B cell (primary cell): ENCODE measurements around the gene CYP17A1. TPM values are rescaled to one million over a fixed set of nuclear protein-coding genes. Genes with fewer than 3 reads are reported as not detected.

Experiments
- ATAC-seq: fragments of 200-7000 bp; cut with Tn5 transposase; one replicate; pipeline ENCODE4 v1.10.0; 2021; ENCODE audit warnings: low read depth, mild to moderate bottlenecking, moderate number of reproducible peaks, moderate library complexity
- CTCF ChIA-PET: fragments of 350-600 bp; sonication (Branson Sonifier 250); formaldehyde crosslinking; loops from one replicate; lab custom pipeline; 2021; ENCODE audit warnings: antibody characterized with exemption, inconsistent platforms; lab: Charles Lee
- POLR2A ChIA-PET: fragments of 350-600 bp; sonication (Branson Sonifier 250); formaldehyde crosslinking; loops from one replicate; lab custom pipeline; 2021; ENCODE audit warnings: antibody characterized with exemption; lab: Charles Lee
- DNase-seq: peaks from one replicate; pipeline ENCODE4 v3.0.0; 2013
- H2AFZ ChIP-seq: 2 replicates; pipeline ENCODE4 v1.6.1; 2012; ENCODE audit warnings: mild to moderate bottlenecking, low read depth, low read length; ENCODE audit not compliant: insufficient read depth, poor library complexity, severe bottlenecking
- H3K27ac ChIP-seq, 2 donors: 1 replicate in 1 of 2; 2 replicates in 1 of 2; pipeline ENCODE4 v1.5.1; 2012 to 2013; ENCODE audit warnings: low read length in 2 of 2, mild to moderate bottlenecking in 2 of 2, moderate library complexity in 1 of 2
- H3K27me3 ChIP-seq, 4 experiments: fragments of 200-600 bp in 1 of 4; sonication (generic) in 1 of 4; replicated peaks in 1 of 4; 1 replicate in 2 of 4; 2 replicates in 2 of 4; pipeline versions ENCODE4 v1.6.1 to v1.7.0; 2013 to 2016; ENCODE audit warnings: low read length in 3 of 4, mild to moderate bottlenecking in 2 of 4, mixed read lengths in 1 of 4, moderate library complexity in 1 of 4; ENCODE audit not compliant: insufficient read depth in 4 of 4, control insufficient read depth in 3 of 4; ENCODE audit errors: control extremely low read depth in 1 of 4
- H3K36me3 ChIP-seq, 2 experiments: replicated peaks in 1 of 2; 1 replicate in 1 of 2; 2 replicates in 1 of 2; pipeline versions ENCODE4 v1.6.1 to v1.7.1; 2013; ENCODE audit warnings: low read length in 1 of 2; ENCODE audit not compliant: insufficient read depth in 2 of 2, control insufficient read depth in 1 of 2; ENCODE audit errors: control extremely low read depth in 1 of 2, extremely low read depth in 1 of 2
- H3K4me1 ChIP-seq, 2 donors: fragments of 200-600 bp in 1 of 2; sonication (generic) in 1 of 2; 1 replicate in 1 of 2; 2 replicates in 1 of 2; pipeline versions ENCODE4 v1.5.1 to v1.6.1; 2013 to 2017; ENCODE audit warnings: low read length in 2 of 2; ENCODE audit not compliant: control insufficient read depth in 2 of 2, insufficient read depth in 2 of 2
- H3K4me2 ChIP-seq: replicated peaks from 2 replicates; pipeline ENCODE3; 2012; ENCODE audit warnings: mild to moderate bottlenecking, low read depth, low read length; ENCODE audit not compliant: poor library complexity, severe bottlenecking
- H3K4me3 ChIP-seq, 5 experiments: fragments of 200-600 bp in 1 of 5; sonication (generic) in 1 of 5; 1 replicate in 3 of 5; 2 replicates in 2 of 5; pipeline versions ENCODE4 v1.5.1 to v1.7.0; 2011 to 2016; ENCODE audit warnings: low read length in 4 of 5, mild to moderate bottlenecking in 4 of 5, low read depth in 2 of 5, control low read depth in 1 of 5, moderate library complexity in 1 of 5; ENCODE audit not compliant: insufficient read depth in 1 of 5; ENCODE audit errors: control extremely low read depth in 1 of 5, extremely low read depth in 1 of 5
- H3K79me2 ChIP-seq: fragments of 200-600 bp; sonication (generic); one replicate; pipeline ENCODE4 v1.6.0; 2016; ENCODE audit warnings: low read length; ENCODE audit not compliant: control insufficient read depth, insufficient read depth
- H3K9ac ChIP-seq: fragments of 200-600 bp; sonication (generic); 2 replicates; pipeline ENCODE4 v1.6.1; 2017; ENCODE audit warnings: mild to moderate bottlenecking, low read length, moderate library complexity
- H3K9me3 ChIP-seq, 3 donors: one replicate each; pipeline versions ENCODE4 v1.6.1 to v1.7.1; 2013; ENCODE audit warnings: low read length in 2 of 3; ENCODE audit not compliant: control insufficient read depth in 2 of 3, insufficient read depth in 1 of 3; ENCODE audit errors: control extremely low read depth in 1 of 3
- H4K20me1 ChIP-seq: 2 replicates; pipeline ENCODE4 v1.6.0; 2012; ENCODE audit warnings: mild to moderate bottlenecking, low read length; ENCODE audit not compliant: insufficient read depth, control insufficient read depth, poor library complexity, severe bottlenecking
- H3K27ac Mint-ChIP-seq: one replicate; pipeline ENCODE4 v1.8.0; 2021; ENCODE audit warnings: mixed read lengths
- H3K27me3 Mint-ChIP-seq: one replicate; pipeline ENCODE4 v1.8.0; 2021; ENCODE audit warnings: mixed read lengths
- H3K4me1 Mint-ChIP-seq: one replicate; pipeline ENCODE4 v1.8.0; 2021; ENCODE audit warnings: mixed read lengths
- H3K4me3 Mint-ChIP-seq: one replicate; pipeline ENCODE4 v1.8.0; 2021; ENCODE audit warnings: mixed read lengths
- H3K9me3 Mint-ChIP-seq: one replicate; pipeline ENCODE4 v1.8.0; 2022; ENCODE audit warnings: mixed read lengths; ENCODE audit not compliant: insufficient read depth
- EZH2 ChIP-seq: IDR thresholded peaks from 2 replicates; pipeline ENCODE4 v1.6.1; 2012; ENCODE audit warnings: borderline replicate concordance, low read depth, mild to moderate bottlenecking, moderate library complexity, low read length; ENCODE audit not compliant: insufficient read depth, poor library complexity, severe bottlenecking
- WGBS: methylation state at CpG from one replicate; pipeline ENCODE4 v1.1.5; 2013; ENCODE audit warnings: missing lambda C conversion rate; ENCODE audit not compliant: insufficient coverage; 5-methylcytosine and 5-hydroxymethylcytosine counted together
- intact Hi-C: fragments of 100-400 bp; cut with micrococcal nuclease; formaldehyde crosslinking; loops from one replicate; pipeline ENCODE4 v1.10.0; 2022
- polyA plus RNA-seq: library from polyadenylated mRNA; depleted of rRNA; stranded (reverse); fragments of >200 nt; gene quantifications from 2 replicates; pipeline ENCODE4 v1.2.3, GENCODE V29; 2012
- total RNA-seq, 2 donors: library from RNA; stranded (reverse); fragments of 120-200 nt in 1 of 2; gene quantifications; 1 replicate in 1 of 2; 2 replicates in 1 of 2; pipeline versions ENCODE4 v1.2.3 to v1.2.4, GENCODE V29; 2013 to 2022
- TF ChIP-seq, protein P1 (sequence below): fragments of 200-600 bp; IDR thresholded peaks from one replicate; pipeline ENCODE4 v1.8.0; 2022; ENCODE audit warnings: antibody characterized with exemption, mild to moderate bottlenecking

The CYP17A1 gene
- total and polyA plus RNA-seq, 2 donors (not counting 1 experiment from before 2014, with no cell fraction given), result not detected

GRCh38 chr10:102791754-102792395 is 45.3 kb downstream of the CYP17A1 start:
- Histone ChIP-seq H3K4me2 (no peak overlapping the region), H3K9ac (no peak overlapping the region), H3K79me2 (peaks cover 88% of the 10 kb centered on the region), H3K9me3 (peaks cover 0 to 5% (median 0%) of the 10 kb centered on the region in 3 donors), H3K4me1 (peaks cover 23 to 25% of the 10 kb centered on the region in 2 donors), H2AFZ (no peak overlapping the region), H3K27ac (no peak overlapping the region), H3K4me3 (no peak overlapping the region), H3K27me3 (no peaks in the 10 kb centered on the region), H4K20me1 (peaks cover 69% of the 10 kb centered on the region), H3K36me3 (peaks cover 0 to 6% of the 10 kb centered on the region in 2 experiments)
- Mint-ChIP-seq H3K27ac (no peak overlapping the region), H3K4me3 (no peak overlapping the region), H3K9me3 (no peaks in the 10 kb centered on the region), H3K4me1 (peaks cover 44% of the 10 kb centered on the region), H3K27me3 (no peaks in the 10 kb centered on the region)
- TF ChIP-seq, protein P1, sequence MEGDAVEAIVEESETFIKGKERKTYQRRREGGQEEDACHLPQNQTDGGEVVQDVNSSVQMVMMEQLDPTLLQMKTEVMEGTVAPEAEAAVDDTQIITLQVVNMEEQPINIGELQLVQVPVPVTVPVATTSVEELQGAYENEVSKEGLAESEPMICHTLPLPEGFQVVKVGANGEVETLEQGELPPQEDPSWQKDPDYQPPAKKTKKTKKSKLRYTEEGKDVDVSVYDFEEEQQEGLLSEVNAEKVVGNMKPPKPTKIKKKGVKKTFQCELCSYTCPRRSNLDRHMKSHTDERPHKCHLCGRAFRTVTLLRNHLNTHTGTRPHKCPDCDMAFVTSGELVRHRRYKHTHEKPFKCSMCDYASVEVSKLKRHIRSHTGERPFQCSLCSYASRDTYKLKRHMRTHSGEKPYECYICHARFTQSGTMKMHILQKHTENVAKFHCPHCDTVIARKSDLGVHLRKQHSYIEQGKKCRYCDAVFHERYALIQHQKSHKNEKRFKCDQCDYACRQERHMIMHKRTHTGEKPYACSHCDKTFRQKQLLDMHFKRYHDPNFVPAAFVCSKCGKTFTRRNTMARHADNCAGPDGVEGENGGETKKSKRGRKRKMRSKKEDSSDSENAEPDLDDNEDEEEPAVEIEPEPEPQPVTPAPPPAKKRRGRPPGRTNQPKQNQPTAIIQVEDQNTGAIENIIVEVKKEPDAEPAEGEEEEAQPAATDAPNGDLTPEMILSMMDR, result no peak
- TF ChIP-seq EZH2, result no peak
- ATAC-seq (no peak), DNase-seq (no peak)
- ChIA-PET POLR2A (interaction anchor here (0.6 kb wide), 1 partner anchor 98 kb away, joined by 3 read pairs; no protein-coding TSS in a partner anchor), CTCF (interaction anchor here (0.6 kb wide), 1 partner anchor 309 kb away, joined by 3 read pairs; no protein-coding TSS in a partner anchor)
- intact Hi-C loops, result loop anchor here (10.0 kb wide), 1 partner anchor 47 kb away; the partner anchor contains the start of gene WBP1L
- 100% methylated on average over 6 of the region's 8 CpGs for WGBS

GRCh38 chr10:102785818-102786217 is 51.4 kb downstream of the CYP17A1 start:
- DNase-seq (no peak), ATAC-seq (no peak)
- H3K9ac ChIP-seq, result no peak overlapping the region
- intact Hi-C loops, result no loop called here
- CTCF ChIA-PET, result no interaction called here
- H3K4me2 ChIP-seq, result peak overlapping the region; percentile 7
- POLR2A ChIA-PET, result no interaction called here
- H2AFZ ChIP-seq, result no peak overlapping the region
- peaks cover 0 to 5% (median 0%) of the 10 kb centered on the region in 3 donors for H3K9me3 ChIP-seq
- no peak overlapping the region for H3K27ac ChIP-seq
- Mint-ChIP-seq H3K9me3 (no peaks in the 10 kb centered on the region), H3K27me3 (no peaks in the 10 kb centered on the region), H3K4me1 (peaks cover 39% of the 10 kb centered on the region), H3K27ac (no peak overlapping the region), H3K4me3 (no peak overlapping the region)
- TF ChIP-seq EZH2, result no peak
- TF ChIP-seq, protein P1, result no peak
- H3K4me3 ChIP-seq, result no peak overlapping the region
- peaks cover 0 to 15% of the 10 kb centered on the region in 2 experiments for H3K36me3 ChIP-seq
- peaks cover 88% of the 10 kb centered on the region for H4K20me1 ChIP-seq
- H3K4me1 ChIP-seq, result peaks cover 0 to 5% of the 10 kb centered on the region in 2 donors
- WGBS, result 33% methylated on average over 1 of the region's 2 CpGs
- H3K79me2 ChIP-seq, result peaks cover 96% of the 10 kb centered on the region
- no peaks in the 10 kb centered on the region for H3K27me3 ChIP-seq
